Measurements from ENCODE around the gene EGR1. TPM values are rescaled to one million over a fixed set of nuclear protein-coding genes. Genes with fewer than 3 reads are reported as not detected.

The EGR1 gene
- total and polyA plus RNA-seq, 2 of the 4 experiments (the other 2 are of a cell fraction): 2.9 to 104 TPM

DNA sequence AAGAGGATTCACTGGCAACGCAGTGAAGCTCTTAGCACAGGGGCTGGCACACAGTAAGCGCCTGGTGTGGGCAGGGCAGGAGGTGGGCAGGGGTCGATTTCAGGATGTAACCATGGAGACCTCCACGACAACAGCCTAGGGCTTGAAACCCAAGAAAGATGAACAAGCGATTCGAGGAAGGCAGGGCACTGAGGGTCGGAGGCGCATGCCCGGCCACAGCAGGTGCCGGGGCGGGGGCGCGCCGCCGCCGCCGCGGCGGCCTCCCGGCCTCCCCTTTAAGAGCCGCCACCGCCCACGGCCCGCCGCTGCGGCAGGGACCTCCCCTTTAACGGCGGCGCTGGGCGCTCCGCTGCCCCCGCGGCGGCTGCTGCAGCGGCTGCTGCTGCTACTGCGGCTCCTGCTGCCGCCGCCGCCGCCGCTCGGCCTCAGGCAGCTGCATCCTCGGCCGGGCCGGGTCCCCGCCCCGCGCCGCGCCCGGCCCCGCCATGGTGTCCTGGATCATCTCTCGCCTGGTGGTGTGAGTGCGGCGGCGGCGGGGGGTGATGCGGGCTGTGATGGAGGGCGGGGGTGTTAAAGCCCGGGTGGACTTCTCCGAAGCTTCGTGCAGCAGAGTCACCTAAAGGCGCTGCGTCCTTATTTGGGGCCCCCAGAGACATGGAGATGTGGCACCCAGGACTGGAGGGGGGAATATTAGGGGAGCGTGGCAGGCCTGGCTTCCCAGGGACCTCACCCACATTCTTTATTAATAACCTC is 26.4 kb upstream of the EGR1 start, which contains the start of gene REEP2:
REEP2 (plus strand) TSS at position 334 of the 753 bp plus-strand sequence; CDS start at position 486, 152 bp downstream.
- Histone ChIP-seq H3K9me3 (ENCODE audit: control insufficient read depth, insufficient read depth, low read length) (no peaks in the 10 kb centered on the region), H3K18ac (ENCODE audit: low read depth, low read length) (no peak within 1 kb of the TSS), H2BK15ac (ENCODE audit: low read depth, low read length) (no peak within 1 kb of the TSS), H3K4me2 (ENCODE audit: low read depth, low read length) (peak within 1 kb of the TSS; percentile 90), H3K14ac (replicated peaks; ENCODE audit: low read depth, low read length) (peak within 1 kb of the TSS; percentile 76), H2BK20ac (ENCODE audit: low read depth, low read length) (no peak within 1 kb of the TSS), H4K8ac (ENCODE audit: low read depth in 2 of 2, low read length in 2 of 2) (peak within 1 kb of the TSS in 1 of 2 experiments; percentile 75; a peak in 3 of 4 replicates), H3K4me3 (ENCODE audit: insufficient read depth, low read depth, low read length) (peak within 1 kb of the TSS; percentile 53), H3K23ac (ENCODE audit: low read depth, low read length) (peak within 1 kb of the TSS; percentile 38; the same call in 1 of the 2 replicates), H2AK9ac (replicated peaks; ENCODE audit: low read depth, low read length, poor library complexity) (peak within 1 kb of the TSS; percentile 83), H3K27ac (ENCODE audit: insufficient read depth, low read length) (no peak within 1 kb of the TSS), H3K79me1 (ENCODE audit: low read depth in 1 of 2, low read length in 2 of 2) (peaks cover 0 to 8% of the 10 kb centered on the region in 2 experiments; a peak in 2 of 4 replicates), H4K5ac (ENCODE audit: low read depth, low read length) (peak within 1 kb of the TSS; percentile 34; the same call in 1 of the 2 replicates), H2BK5ac (ENCODE audit: low read depth, low read length, poor library complexity, severe bottlenecking) (no peak within 1 kb of the TSS), H4K20me1 (ENCODE audit: insufficient read depth, low read length) (0 out of 2 replicates have a peak, but pooled peaks cover 6% of the 10 kb centered on the region), H3K56ac (ENCODE audit: extremely low read depth, insufficient read depth, low read length) (no peak within 1 kb of the TSS; the same call in 1 of the 2 replicates), H4K91ac (ENCODE audit: insufficient read depth, low read depth, low read length) (no peak within 1 kb of the TSS), H2AFZ (replicated peaks; ENCODE audit: low read length, poor library complexity) (peak within 1 kb of the TSS; percentile 92), H3K36me3 (ENCODE audit: control insufficient read depth, insufficient read depth, low read length) (peaks cover 9% of the 10 kb centered on the region), H2BK120ac (ENCODE audit: low read depth, low read length) (no peak within 1 kb of the TSS; the same call in 1 of the 2 replicates), H3K9ac (ENCODE audit: low read depth, low read length) (peak within 1 kb of the TSS; percentile 34), H3K9me1 (ENCODE audit: insufficient read depth, low read length) (peaks cover 7% of the 10 kb centered on the region; the same call in 1 of the 2 replicates), H3K27me3 (ENCODE audit: control insufficient read depth, insufficient read depth, low read length) (no peaks in the 10 kb centered on the region), H3K4ac (ENCODE audit: low read depth, low read length) (peak within 1 kb of the TSS; percentile 57), H2AK5ac (ENCODE audit: low read depth, low read length) (peak within 1 kb of the TSS; percentile 58; the same call in 1 of the 2 replicates), H3K4me1 (ENCODE audit: control insufficient read depth, insufficient read depth, low read length) (peaks cover 9% of the 10 kb centered on the region; the same call in 1 of the 2 replicates)
- 4% methylated on average over 25 of the region's 65 CpGs; no CpG with 5 or more reads in 1 of the 2 experiments for WGBS, 2 experiments (ENCODE audit: extremely low coverage in 2 of 2, insufficient read length in 1 of 2)
- in situ Hi-C loops (cut with MboI; ENCODE audit: low sequenced_read_pairs) (no loop called here), dilution Hi-C loops (cut with HindIII; ENCODE audit: low sequenced_read_pairs, unreplicated experiment) (no loop called here), intact Hi-C loops (cut with micrococcal nuclease) (no loop called here)
- no TSS peak for BruUV-seq (replicated peaks)
- TF ChIP-seq RCOR1 (IDR thresholded peaks at IDR 0.05; ENCODE audit: insufficient replicate concordance, low read length): no peak
- TF ChIP-seq RFX5 (IDR thresholded peaks at IDR 0.05; ENCODE audit: low read depth, low read length): no peak
- TF ChIP-seq, protein P1, sequence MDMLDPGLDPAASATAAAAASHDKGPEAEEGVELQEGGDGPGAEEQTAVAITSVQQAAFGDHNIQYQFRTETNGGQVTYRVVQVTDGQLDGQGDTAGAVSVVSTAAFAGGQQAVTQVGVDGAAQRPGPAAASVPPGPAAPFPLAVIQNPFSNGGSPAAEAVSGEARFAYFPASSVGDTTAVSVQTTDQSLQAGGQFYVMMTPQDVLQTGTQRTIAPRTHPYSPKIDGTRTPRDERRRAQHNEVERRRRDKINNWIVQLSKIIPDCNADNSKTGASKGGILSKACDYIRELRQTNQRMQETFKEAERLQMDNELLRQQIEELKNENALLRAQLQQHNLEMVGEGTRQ (IDR thresholded peaks at IDR 0.05; ENCODE audit: low read depth, low read length): no peak
- TF ChIP-seq MAZ (IDR thresholded peaks at IDR 0.05; ENCODE audit: borderline replicate concordance, low read depth, low read length): peak; percentile 56; the same call in 1 of the 2 replicates
- TF ChIP-seq CEBPB (IDR thresholded peaks at IDR 0.05; ENCODE audit: low read depth, low read length): no peak
- TF ChIP-seq FOS (IDR thresholded peaks at IDR 0.05; ENCODE audit: low read depth, low read length): no peak
- TF ChIP-seq BHLHE40 (IDR thresholded peaks at IDR 0.05; ENCODE audit: low read depth, low read length): no peak
- TF ChIP-seq, protein P2, sequence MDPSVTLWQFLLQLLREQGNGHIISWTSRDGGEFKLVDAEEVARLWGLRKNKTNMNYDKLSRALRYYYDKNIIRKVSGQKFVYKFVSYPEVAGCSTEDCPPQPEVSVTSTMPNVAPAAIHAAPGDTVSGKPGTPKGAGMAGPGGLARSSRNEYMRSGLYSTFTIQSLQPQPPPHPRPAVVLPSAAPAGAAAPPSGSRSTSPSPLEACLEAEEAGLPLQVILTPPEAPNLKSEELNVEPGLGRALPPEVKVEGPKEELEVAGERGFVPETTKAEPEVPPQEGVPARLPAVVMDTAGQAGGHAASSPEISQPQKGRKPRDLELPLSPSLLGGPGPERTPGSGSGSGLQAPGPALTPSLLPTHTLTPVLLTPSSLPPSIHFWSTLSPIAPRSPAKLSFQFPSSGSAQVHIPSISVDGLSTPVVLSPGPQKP (IDR thresholded peaks at IDR 0.05; ENCODE audit: borderline replicate concordance, low read depth, low read length): no peak
- TF ChIP-seq RAD21 (IDR thresholded peaks at IDR 0.05; ENCODE audit: low read length): no peak
- no peak for TF ChIP-seq NFE2L2 (IDR thresholded peaks at IDR 0.05; ENCODE audit: low read depth, low read length)
- TF ChIP-seq CTCF (conservative IDR thresholded peaks at IDR 0.05; ENCODE audit: low read depth, low read length): no peak
- no peak for TF ChIP-seq CHD1 (IDR thresholded peaks at IDR 0.05; ENCODE audit: low read depth, low read length)
- TF ChIP-seq MXI1 (IDR thresholded peaks at IDR 0.05; ENCODE audit: borderline replicate concordance, low read depth, low read length): 0 out of 2 replicates have a peak, but pooled peaks have one; percentile 15
- no peak for TF ChIP-seq POLR2A (IDR thresholded peaks at IDR 0.05; ENCODE audit: low read depth, low read length)
- POLR2A ChIA-PET (ENCODE audit: unreplicated experiment): no interaction called here
- ATAC-seq (ENCODE audit: low read depth) (peak; percentile 84), DNase-seq (peak; percentile 47)
- CTCF ChIA-PET: interaction anchor here (1.0 to 2.0 kb wide), 3 partner anchors 11 to 105 kb away, joined by 3 to 6 read pairs (median 3); no protein-coding TSS in a partner anchor

All from IMR-90 (cell line).